Erythroblast (primary cell): ENCODE measurements around the gene ZMYM3.

ENCODE experiments used
- GATA1 ChIP-seq: IDR thresholded peaks from 2 replicates; pipeline ENCODE4 v1.6.1; 2011; ENCODE audit warnings: low read depth, mild to moderate bottlenecking, control low read depth, low read length, moderate library complexity
- POLR2A ChIP-seq: IDR thresholded peaks from 2 replicates; pipeline ENCODE4 v1.6.1; 2011; ENCODE audit warnings: mild to moderate bottlenecking, low read length

DNA sequence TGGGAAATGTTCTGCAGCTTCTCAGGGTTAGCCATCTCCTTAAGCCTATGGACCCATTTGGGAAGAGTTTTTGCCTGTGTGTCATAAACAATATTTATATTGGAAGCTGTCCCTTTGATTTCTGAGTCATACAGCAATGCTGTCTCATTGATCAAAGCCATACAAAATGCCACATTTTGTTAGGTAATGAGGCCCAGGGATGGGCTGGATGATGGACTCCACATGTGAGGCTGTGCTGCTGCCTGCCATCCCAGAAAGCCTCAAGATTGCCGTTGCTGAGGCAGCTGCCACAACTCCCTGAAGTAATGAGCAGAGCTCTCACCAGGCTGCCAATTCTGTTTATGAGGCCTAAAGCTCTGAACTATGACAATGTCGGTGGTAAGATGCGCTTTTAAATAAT, 43.1 kb downstream of the ZMYM3 start:
- no peak for TF ChIP-seq POLR2A
- TF ChIP-seq GATA1, result no peak
